IMR-90 (cell line): Measurements from ENCODE around the gene KIDINS220. TPM values are rescaled to one million over a fixed set of nuclear protein-coding genes. Genes with fewer than 3 reads are reported as not detected.

Source experiments
- ATAC-seq: fragments of 200-7000 bp; cut with Tn5 transposase; 2 replicates; pipeline ENCODE4 v1.9.1; 2020; ENCODE audit warnings: low read depth, mild to moderate bottlenecking, moderate library complexity
- BruUV-seq: library from RNA; stranded (reverse); fragments of 400-500 nt; replicated peaks from 2 replicates; lab custom pipeline; 2021; lab: Mats Ljungman, UMichigan
- CTCF ChIA-PET: fragments of 300-600 bp; formaldehyde crosslinking; extraction: SDS; loops from one replicate; lab custom pipeline; 2021; ENCODE audit warnings: antibody characterized with exemption; lab: Yijun Ruan, JAX
- POLR2A ChIA-PET: fragments of 300-600 bp; sonication (Branson Sonifier 250); formaldehyde crosslinking; loops from one replicate; lab custom pipeline; 2022; ENCODE audit warnings: antibody characterized with exemption; ENCODE audit not compliant: unreplicated experiment; lab: Charles Lee
- DNase-seq: peaks from one replicate; pipeline ENCODE4 v3.0.0; 2013
- H2AFZ ChIP-seq: replicated peaks from 2 replicates; pipeline ENCODE3; 2013; ENCODE audit warnings: low read length, mild to moderate bottlenecking; ENCODE audit not compliant: poor library complexity
- H2AK5ac ChIP-seq: 2 replicates; pipeline ENCODE4 v1.6.1; 2013; ENCODE audit warnings: low read depth, low read length, inconsistent platforms
- H2AK9ac ChIP-seq: replicated peaks from 2 replicates; pipeline ENCODE3; 2013; ENCODE audit warnings: mild to moderate bottlenecking, low read depth, low read length, moderate library complexity; ENCODE audit not compliant: poor library complexity
- H2BK120ac ChIP-seq: 2 replicates; pipeline ENCODE4 v1.6.1; 2013; ENCODE audit warnings: low read depth, low read length, inconsistent platforms
- H2BK15ac ChIP-seq: 3 replicates; pipeline ENCODE4 v1.6.1; 2013; ENCODE audit warnings: low read depth, low read length, inconsistent platforms
- H2BK20ac ChIP-seq: 2 replicates; pipeline ENCODE4 v1.6.1; 2013; ENCODE audit warnings: low read depth, mild to moderate bottlenecking, inconsistent platforms, low read length, moderate library complexity
- H2BK5ac ChIP-seq: 2 replicates; pipeline ENCODE4 v1.6.1; 2013; ENCODE audit warnings: mild to moderate bottlenecking, low read depth, low read length, inconsistent platforms; ENCODE audit not compliant: poor library complexity, severe bottlenecking
- H3K14ac ChIP-seq: replicated peaks from 2 replicates; pipeline ENCODE4 v1.6.1; 2013; ENCODE audit warnings: low read depth, low read length, inconsistent platforms
- H3K18ac ChIP-seq: 2 replicates; pipeline ENCODE4 v1.6.1; 2013; ENCODE audit warnings: low read depth, low read length, control low read depth
- H3K23ac ChIP-seq: 2 replicates; pipeline ENCODE4 v1.6.1; 2013; ENCODE audit warnings: low read depth, low read length, inconsistent platforms
- H3K27ac ChIP-seq: 2 replicates; pipeline ENCODE4 v1.5.1; 2013; ENCODE audit warnings: mild to moderate bottlenecking, control low read depth, low read length; ENCODE audit not compliant: insufficient read depth
- H3K27me3 ChIP-seq: 2 replicates; pipeline ENCODE4 v1.6.1; 2013; ENCODE audit warnings: low read length; ENCODE audit not compliant: control insufficient read depth, insufficient read depth
- H3K36me3 ChIP-seq: 2 replicates; pipeline ENCODE4 v1.6.1; 2013; ENCODE audit warnings: low read length, mixed read lengths; ENCODE audit not compliant: control insufficient read depth, insufficient read depth
- H3K4ac ChIP-seq: 2 replicates; pipeline ENCODE4 v1.6.1; 2013; ENCODE audit warnings: low read depth, low read length, inconsistent platforms
- H3K4me1 ChIP-seq: 2 replicates; pipeline ENCODE4 v1.6.1; 2013; ENCODE audit warnings: low read length, mixed read lengths; ENCODE audit not compliant: control insufficient read depth, insufficient read depth
- H3K4me2 ChIP-seq: 2 replicates; pipeline ENCODE4 v1.6.1; 2013; ENCODE audit warnings: low read depth, mild to moderate bottlenecking, control low read depth, low read length, moderate library complexity
- H3K4me3 ChIP-seq: 2 replicates; pipeline ENCODE4 v1.5.1; 2013; ENCODE audit warnings: low read depth, mild to moderate bottlenecking, control low read depth, low read length, moderate library complexity; ENCODE audit not compliant: insufficient read depth
- H3K56ac ChIP-seq: 2 replicates; pipeline ENCODE4 v1.6.1; 2013; ENCODE audit warnings: low read length, inconsistent platforms; ENCODE audit not compliant: insufficient read depth; ENCODE audit errors: extremely low read depth
- H3K79me1 ChIP-seq, 2 experiments: 2 replicates each; pipeline ENCODE4 v1.6.1; 2013; ENCODE audit warnings: low read length in 2 of 2, inconsistent platforms in 1 of 2, low read depth in 1 of 2
- H3K9ac ChIP-seq: 2 replicates; pipeline ENCODE4 v1.6.1; 2013; ENCODE audit warnings: low read depth, low read length, control low read depth
- H3K9me1 ChIP-seq: 2 replicates; pipeline ENCODE4 v1.6.1; 2013; ENCODE audit warnings: low read length, inconsistent platforms; ENCODE audit not compliant: insufficient read depth
- H3K9me3 ChIP-seq: 2 replicates; pipeline ENCODE4 v1.6.1; 2013; ENCODE audit warnings: low read length; ENCODE audit not compliant: control insufficient read depth, insufficient read depth
- H4K20me1 ChIP-seq: 2 replicates; pipeline ENCODE4 v1.6.1; 2013; ENCODE audit warnings: low read length, inconsistent platforms; ENCODE audit not compliant: insufficient read depth
- H4K5ac ChIP-seq: 2 replicates; pipeline ENCODE4 v1.6.1; 2013; ENCODE audit warnings: mild to moderate bottlenecking, low read depth, low read length, control low read depth
- H4K8ac ChIP-seq, 2 experiments: 2 replicates each; pipeline ENCODE4 v1.6.1; 2013; ENCODE audit warnings: low read depth in 2 of 2, low read length in 2 of 2, control low read depth in 1 of 2, inconsistent platforms in 1 of 2
- H4K91ac ChIP-seq: 2 replicates; pipeline ENCODE4 v1.6.1; 2013; ENCODE audit warnings: low read depth, low read length, inconsistent platforms; ENCODE audit not compliant: insufficient read depth
- BHLHE40 ChIP-seq: fragments of 150-350 bp; IDR thresholded peaks from 2 replicates; pipeline ENCODE4 v1.6.1; 2016; ENCODE audit warnings: mild to moderate bottlenecking, low read depth, low read length
- CHD1 ChIP-seq: IDR thresholded peaks from 2 replicates; pipeline ENCODE4 v1.6.1; 2012; ENCODE audit warnings: low read depth, low read length, improper control_type of control experiment
- MAZ ChIP-seq: IDR thresholded peaks from 2 replicates; pipeline ENCODE4 v1.6.1; 2012; ENCODE audit warnings: low read depth, mild to moderate bottlenecking, low read length, improper control_type of control experiment, moderate library complexity, borderline replicate concordance
- MXI1 ChIP-seq: IDR thresholded peaks from 2 replicates; pipeline ENCODE4 v1.6.1; 2012; ENCODE audit warnings: low read depth, mild to moderate bottlenecking, low read length, moderate library complexity, borderline replicate concordance
- RAD21 ChIP-seq: IDR thresholded peaks from 2 replicates; pipeline ENCODE4 v1.6.1; 2012; ENCODE audit warnings: low read length, improper control_type of control experiment
- RCOR1 ChIP-seq: IDR thresholded peaks from 2 replicates; pipeline ENCODE4 v1.6.1; 2012; ENCODE audit warnings: mild to moderate bottlenecking, low read length, improper control_type of control experiment; ENCODE audit not compliant: insufficient replicate concordance
- RFX5 ChIP-seq: IDR thresholded peaks from 2 replicates; pipeline ENCODE4 v1.8.0; 2012; ENCODE audit warnings: low read depth, mild to moderate bottlenecking, low read length, moderate library complexity
- SMC3 ChIP-seq: fragments of 150-350 bp; IDR thresholded peaks from 2 replicates; pipeline ENCODE4 v1.6.1; 2016; ENCODE audit warnings: low read depth, mild to moderate bottlenecking, antibody characterized with exemption, low read length, moderate library complexity
- USF2 ChIP-seq: fragments of 150-350 bp; IDR thresholded peaks from 2 replicates; pipeline ENCODE4 v1.6.1; 2017; ENCODE audit warnings: mild to moderate bottlenecking, antibody characterized with exemption, low read length, low read depth
- WGBS, 2 experiments: methylation state at CpG; one replicate each; pipeline versions ENCODE4 v1.1.5 to v1.1.7; 2013; ENCODE audit warnings: missing lambda C conversion rate in 2 of 2; ENCODE audit not compliant: insufficient read length in 1 of 2; ENCODE audit errors: extremely low coverage in 2 of 2; 5-methylcytosine and 5-hydroxymethylcytosine counted together
- dilution Hi-C: fragments of 300-500 bp; cut with HindIII; formaldehyde crosslinking; loops from one replicate; pipeline ENCODE4 v1.14.3; 2018; ENCODE audit warnings: low sequenced_read_pairs; ENCODE audit not compliant: unreplicated experiment
- in situ Hi-C: fragments of 300-500 bp; cut with MboI; formaldehyde crosslinking; loops from 3 replicates; pipeline ENCODE4 v1.14.3; 2019; ENCODE audit warnings: low sequenced_read_pairs, inconsistent platforms, mixed read lengths
- intact Hi-C: fragments of 100-400 bp; cut with micrococcal nuclease; formaldehyde crosslinking; loops from 2 replicates; pipeline ENCODE4 v1.10.0; 2022
- polyA plus RNA-seq, 3 experiments: library from polyadenylated mRNA; depleted of rRNA; stranded (reverse); fragments of >200 nt; gene quantifications; 2 replicates each; pipeline ENCODE4 v1.2.3, GENCODE V29; 2012; ENCODE audit warnings: low replicate concordance in 1 of 3
- total RNA-seq: library from RNA; depleted of rRNA; stranded (reverse); fragments of >200 nt; gene quantifications from 2 replicates; pipeline ENCODE4 v1.2.3, GENCODE V29; 2012

The KIDINS220 gene
- total and polyA plus RNA-seq, 2 of the 4 experiments (the other 2 are of a cell fraction) = 23.1 to 63.4 TPM

DNA sequence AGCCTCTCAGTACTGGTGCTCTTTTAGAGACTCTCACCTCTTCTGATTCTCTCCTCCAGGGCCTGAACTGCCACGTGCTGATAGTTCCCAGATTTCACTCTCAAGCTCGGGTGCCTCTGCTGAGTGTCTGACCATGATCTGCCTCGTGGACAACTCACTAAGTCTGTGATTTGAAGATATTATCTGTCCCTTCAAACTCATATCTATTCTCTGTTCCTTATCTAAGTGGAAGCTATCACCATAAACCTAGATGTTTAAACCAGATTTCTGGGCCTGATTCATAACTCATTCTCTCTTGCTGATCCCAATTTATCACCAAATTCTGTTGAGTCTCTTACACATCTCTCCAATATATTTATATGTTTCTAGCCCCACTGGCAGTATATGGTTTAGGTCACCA lies 29.9 kb upstream of the KIDINS220 start:
- Histone ChIP-seq H3K79me1 (no peaks in the 10 kb centered on the region; a peak in 1 of 4 replicates), H3K4me3 (no peak overlapping the region), H3K23ac (no peak overlapping the region), H2BK5ac (no peak overlapping the region), H3K9ac (no peak overlapping the region), H3K27ac (no peak overlapping the region), H4K91ac (no peak overlapping the region), H4K5ac (no peak overlapping the region), H2AFZ (no peak overlapping the region), H3K18ac (no peak overlapping the region), H3K4me2 (no peak overlapping the region), H2BK120ac (no peak overlapping the region), H4K20me1 (no peaks in the 10 kb centered on the region), H4K8ac (no peak overlapping the region), H3K9me3 (no peaks in the 10 kb centered on the region), H3K4ac (no peak overlapping the region), H2BK20ac (no peak overlapping the region), H3K36me3 (peaks cover 14% of the 10 kb centered on the region), H3K56ac (no peak overlapping the region), H2BK15ac (no peak overlapping the region), H2AK5ac (no peak overlapping the region), H3K27me3 (no peaks in the 10 kb centered on the region), H3K9me1 (no peaks in the 10 kb centered on the region; the same call in 1 of the 2 replicates), H3K14ac (no peak overlapping the region), H3K4me1 (no peaks in the 10 kb centered on the region), H2AK9ac (no peak overlapping the region)
- in situ Hi-C loops (loop anchor here (25.0 kb wide), 1 partner anchor 470 kb away; no protein-coding TSS in a partner anchor), dilution Hi-C loops (no loop called here), intact Hi-C loops (no loop called here)
- no peak for DNase-seq
- ChIA-PET CTCF (interaction anchor here (0.7 kb wide), 1 partner anchor 239 kb away, joined by 3 read pairs; no protein-coding TSS in a partner anchor), POLR2A (no interaction called here)
- TF ChIP-seq SMC3 = no peak
- TF ChIP-seq USF2 = no peak
- TF ChIP-seq CHD1 = no peak
- no peak for TF ChIP-seq RFX5
- TF ChIP-seq MAZ = no peak
- no peak for TF ChIP-seq RAD21
- TF ChIP-seq RCOR1 = no peak
- no peak for TF ChIP-seq BHLHE40
- TF ChIP-seq MXI1 = no peak
- no TSS peak for BruUV-seq
- WGBS, 2 experiments = no CpG with 5 or more reads among the region's 3 CpGs
- no peak for ATAC-seq
